ENCODE measurements around the gene YY1. TPM values are rescaled to one million over a fixed set of nuclear protein-coding genes. Genes with fewer than 3 reads are reported as not detected.
A peak's percentile ranks its signal among the peaks of the same experiment; 100 is the strongest.

YY1 gene
- total and polyA plus RNA-seq, 2 of the 4 experiments (the other 2 are of a cell fraction), result 21.7 to 29.9 TPM

- Histone ChIP-seq H3K27me3 (ENCODE audit: control insufficient read depth, insufficient read depth, low read length) (no peaks in the 10 kb centered on the region), H3K79me1 (ENCODE audit: low read depth in 1 of 2, low read length in 2 of 2) (peaks cover 0 to 23% of the 10 kb centered on the region in 2 experiments; a peak in 3 of 4 replicates), H4K20me1 (ENCODE audit: insufficient read depth, low read length) (no peaks in the 10 kb centered on the region), H2AFZ (replicated peaks; ENCODE audit: low read length, poor library complexity) (peak overlapping the region; percentile 76), H3K4me3 (ENCODE audit: insufficient read depth, low read depth, low read length) (peak overlapping the region; percentile 43), H3K27ac (ENCODE audit: insufficient read depth, low read length) (no peak overlapping the region; the same call in 1 of the 2 replicates), H4K91ac (ENCODE audit: insufficient read depth, low read depth, low read length) (peak overlapping the region; percentile 19; the same call in 1 of the 2 replicates), H4K8ac (ENCODE audit: low read depth in 2 of 2, low read length in 2 of 2) (peak overlapping the region; percentile 51 to 73; a peak in 2 of 4 replicates), H3K4ac (ENCODE audit: low read depth, low read length) (0 out of 2 replicates have a peak overlapping the region, but pooled peaks have one; percentile 1), H3K56ac (ENCODE audit: extremely low read depth, insufficient read depth, low read length) (no peak overlapping the region), H2BK20ac (ENCODE audit: low read depth, low read length) (no peak overlapping the region), H3K23ac (ENCODE audit: low read depth, low read length) (no peak overlapping the region), H3K18ac (ENCODE audit: low read depth, low read length) (peak overlapping the region; percentile 22; the same call in 1 of the 2 replicates), H4K5ac (ENCODE audit: low read depth, low read length) (peak overlapping the region; percentile 95), H2AK9ac (replicated peaks; ENCODE audit: low read depth, low read length, poor library complexity) (peak overlapping the region; percentile 58), H3K9me1 (ENCODE audit: insufficient read depth, low read length) (no peaks in the 10 kb centered on the region; the same call in 1 of the 2 replicates), H3K9ac (ENCODE audit: low read depth, low read length) (no peak overlapping the region), H3K4me1 (ENCODE audit: control insufficient read depth, insufficient read depth, low read length) (peaks cover 7% of the 10 kb centered on the region), H2BK15ac (ENCODE audit: low read depth, low read length) (no peak overlapping the region), H2BK5ac (ENCODE audit: low read depth, low read length, poor library complexity, severe bottlenecking) (no peak overlapping the region), H2BK120ac (ENCODE audit: low read depth, low read length) (no peak overlapping the region), H3K36me3 (ENCODE audit: control insufficient read depth, insufficient read depth, low read length) (no peaks in the 10 kb centered on the region), H2AK5ac (ENCODE audit: low read depth, low read length) (peak overlapping the region; percentile 3; the same call in 1 of the 2 replicates), H3K4me2 (ENCODE audit: low read depth, low read length) (peak overlapping the region; percentile 89), H3K9me3 (ENCODE audit: control insufficient read depth, insufficient read depth, low read length) (no peaks in the 10 kb centered on the region), H3K14ac (replicated peaks; ENCODE audit: low read depth, low read length) (no peak overlapping the region)
- ChIA-PET CTCF (interaction anchor here (0.8 to 1.1 kb wide), 2 partner anchors 20 to 22 kb away, joined by 3 read pairs; no protein-coding TSS in a partner anchor), POLR2A (ENCODE audit: unreplicated experiment) (no interaction called here)
- ATAC-seq (ENCODE audit: low read depth) (no peak), DNase-seq (no peak)
- TF ChIP-seq CEBPB (IDR thresholded peaks at IDR 0.05; ENCODE audit: low read depth, low read length) (no peak), USF2 (IDR thresholded peaks at IDR 0.05; ENCODE audit: low read depth, low read length) (no peak), RFX5 (IDR thresholded peaks at IDR 0.05; ENCODE audit: low read depth, low read length) (no peak), BHLHE40 (IDR thresholded peaks at IDR 0.05; ENCODE audit: low read depth, low read length) (no peak), ELK1 (IDR thresholded peaks at IDR 0.05; ENCODE audit: borderline replicate concordance, low read depth, low read length) (no peak), CHD1 (IDR thresholded peaks at IDR 0.05; ENCODE audit: low read depth, low read length) (no peak), MAZ (IDR thresholded peaks at IDR 0.05; ENCODE audit: borderline replicate concordance, low read depth, low read length) (no peak), MXI1 (IDR thresholded peaks at IDR 0.05; ENCODE audit: borderline replicate concordance, low read depth, low read length) (no peak), FOS (IDR thresholded peaks at IDR 0.05; ENCODE audit: low read depth, low read length) (no peak), RCOR1 (IDR thresholded peaks at IDR 0.05; ENCODE audit: insufficient replicate concordance, low read length) (no peak), NFE2L2 (IDR thresholded peaks at IDR 0.05; ENCODE audit: low read depth, low read length) (no peak), SMC3 (IDR thresholded peaks at IDR 0.05; ENCODE audit: low read depth, low read length) (no peak), POLR2A (IDR thresholded peaks at IDR 0.05; ENCODE audit: low read depth, low read length) (no peak), MAFK (IDR thresholded peaks at IDR 0.05; ENCODE audit: low read depth, low read length) (no peak), RAD21 (IDR thresholded peaks at IDR 0.05; ENCODE audit: low read length) (no peak)
- TF ChIP-seq, protein P1, sequence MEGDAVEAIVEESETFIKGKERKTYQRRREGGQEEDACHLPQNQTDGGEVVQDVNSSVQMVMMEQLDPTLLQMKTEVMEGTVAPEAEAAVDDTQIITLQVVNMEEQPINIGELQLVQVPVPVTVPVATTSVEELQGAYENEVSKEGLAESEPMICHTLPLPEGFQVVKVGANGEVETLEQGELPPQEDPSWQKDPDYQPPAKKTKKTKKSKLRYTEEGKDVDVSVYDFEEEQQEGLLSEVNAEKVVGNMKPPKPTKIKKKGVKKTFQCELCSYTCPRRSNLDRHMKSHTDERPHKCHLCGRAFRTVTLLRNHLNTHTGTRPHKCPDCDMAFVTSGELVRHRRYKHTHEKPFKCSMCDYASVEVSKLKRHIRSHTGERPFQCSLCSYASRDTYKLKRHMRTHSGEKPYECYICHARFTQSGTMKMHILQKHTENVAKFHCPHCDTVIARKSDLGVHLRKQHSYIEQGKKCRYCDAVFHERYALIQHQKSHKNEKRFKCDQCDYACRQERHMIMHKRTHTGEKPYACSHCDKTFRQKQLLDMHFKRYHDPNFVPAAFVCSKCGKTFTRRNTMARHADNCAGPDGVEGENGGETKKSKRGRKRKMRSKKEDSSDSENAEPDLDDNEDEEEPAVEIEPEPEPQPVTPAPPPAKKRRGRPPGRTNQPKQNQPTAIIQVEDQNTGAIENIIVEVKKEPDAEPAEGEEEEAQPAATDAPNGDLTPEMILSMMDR (conservative IDR thresholded peaks at IDR 0.05; ENCODE audit: low read depth, low read length), result no peak
- intact Hi-C loops (cut with micrococcal nuclease), result no loop called here
- WGBS, 2 experiments (ENCODE audit: extremely low coverage in 2 of 2, insufficient read length in 1 of 2), result 100% methylated on average over 1 of the region's 12 CpGs; no CpG with 5 or more reads in 1 of the 2 experiments
- in situ Hi-C loops (cut with MboI; ENCODE audit: low sequenced_read_pairs), result no loop called here
- no TSS peak for BruUV-seq (replicated peaks)
- dilution Hi-C loops (cut with HindIII; ENCODE audit: low sequenced_read_pairs, unreplicated experiment), result no loop called here
Measured at GRCh38 chr14:100214770-100215083, 24.2 kb upstream of the YY1 start.
